Endothelial cell of umbilical vein (primary cell): ENCODE data around the gene NID2. TPM values are rescaled to one million over a fixed set of nuclear protein-coding genes. Genes with fewer than 3 reads are reported as not detected.
A peak's percentile ranks its signal among the peaks of the same experiment; 100 is the strongest.

Experiments
- BruUV-seq: library from RNA; stranded (reverse); fragments of 400-500 nt; replicated peaks from 2 replicates; lab custom pipeline; 2021; lab: Mats Ljungman, UMichigan
- CTCF ChIA-PET: fragments of 300-600, 350-600 bp; sonication (Branson Sonifier 250); formaldehyde crosslinking; loops from one replicate; lab custom pipeline; 2021; ENCODE audit warnings: antibody characterized with exemption, inconsistent platforms; lab: Charles Lee
- POLR2A ChIA-PET: fragments of 300-600, 350-600 bp; sonication (Branson Sonifier 250); formaldehyde crosslinking; loops from one replicate; lab custom pipeline; 2021; ENCODE audit warnings: antibody characterized with exemption, inconsistent platforms; lab: Charles Lee
- DNase-seq: peaks from one replicate; pipeline ENCODE4 v3.0.0-alpha.2; 2011; ENCODE audit warnings: low read depth, low spot score
- FAIRE-seq: peaks from 2 replicates; lab custom pipeline; 2011; peaks lifted over from hg19 to GRCh38; lab: Jason Lieb, UNC
- H2AFZ ChIP-seq: 2 replicates; pipeline ENCODE4 v1.6.0; 2012; ENCODE audit warnings: low read depth, low read length, control low read depth, inconsistent platforms
- H3K27ac ChIP-seq: 2 replicates; pipeline ENCODE4 v1.5.1; 2011; ENCODE audit warnings: low read depth, mild to moderate bottlenecking, control low read depth, low read length, moderate library complexity; ENCODE audit not compliant: insufficient read depth
- H3K27me3 ChIP-seq, 2 experiments: 2 replicates each; pipeline versions ENCODE4 v1.6.0 to v1.6.1; 2011; ENCODE audit warnings: low read length in 2 of 2, mixed read lengths in 1 of 2; ENCODE audit not compliant: control insufficient read depth in 2 of 2, insufficient read depth in 2 of 2
- H3K36me3 ChIP-seq, 2 experiments: 2 replicates in 1 of 2; 3 replicates in 1 of 2; pipeline ENCODE4 v1.5.1; 2011; ENCODE audit warnings: low read length in 2 of 2, mild to moderate bottlenecking in 1 of 2, moderate library complexity in 1 of 2; ENCODE audit not compliant: control insufficient read depth in 2 of 2, insufficient read depth in 2 of 2; ENCODE audit errors: extremely low read depth in 1 of 2
- H3K4me1 ChIP-seq: 3 replicates; pipeline ENCODE4 v1.5.1; 2011; ENCODE audit warnings: mild to moderate bottlenecking, low read length; ENCODE audit not compliant: control insufficient read depth, insufficient read depth; ENCODE audit errors: extremely low read depth
- H3K4me2 ChIP-seq: 2 replicates; pipeline ENCODE4 v1.6.1; 2011; ENCODE audit warnings: low read length, control low read depth, mixed read lengths; ENCODE audit not compliant: insufficient read depth
- H3K4me3 ChIP-seq, 3 experiments: fragments of 200-600 bp in 1 of 3; sonication (generic), shearing (Covaris generic) in 1 of 3; replicated peaks in 1 of 3; 2 replicates each; pipeline ENCODE4 v1.5.1; 2011 to 2016; ENCODE audit warnings: control low read depth in 3 of 3, low read length in 3 of 3, mild to moderate bottlenecking in 2 of 3, inconsistent platforms in 1 of 3, low read depth in 1 of 3, moderate library complexity in 1 of 3; ENCODE audit not compliant: insufficient read depth in 1 of 3
- H3K79me2 ChIP-seq: 2 replicates; pipeline ENCODE4 v1.6.0; 2012; ENCODE audit warnings: low read length, inconsistent platforms; ENCODE audit not compliant: control insufficient read depth, insufficient read depth
- H3K9ac ChIP-seq: replicated peaks from 2 replicates; pipeline ENCODE3; 2011; ENCODE audit warnings: low read length, control low read depth; ENCODE audit not compliant: insufficient read depth; ENCODE audit errors: extremely low read depth
- H3K9me1 ChIP-seq: replicated peaks from 3 replicates; pipeline ENCODE4 v1.6.0; 2011; ENCODE audit warnings: mild to moderate bottlenecking, low read length; ENCODE audit not compliant: control insufficient read depth, insufficient read depth; ENCODE audit errors: extremely low read depth
- H3K9me3 ChIP-seq: replicated peaks from 2 replicates; pipeline ENCODE4 v1.5.1; 2012; ENCODE audit warnings: low read length, inconsistent platforms; ENCODE audit not compliant: control insufficient read depth, insufficient read depth
- H4K20me1 ChIP-seq: replicated peaks from 2 replicates; pipeline ENCODE3; 2011; ENCODE audit warnings: mild to moderate bottlenecking, low read length; ENCODE audit not compliant: control insufficient read depth, insufficient read depth; ENCODE audit errors: extremely low read depth
- GATA2 ChIP-seq: IDR thresholded peaks from 2 replicates; pipeline ENCODE4 v1.7.0; 2011; ENCODE audit warnings: low read depth, mild to moderate bottlenecking, moderate library complexity, mixed read lengths, low read length; ENCODE audit not compliant: insufficient read length, insufficient read depth
- JUN ChIP-seq: IDR thresholded peaks from 2 replicates; pipeline ENCODE4 v1.6.1; 2011; ENCODE audit warnings: borderline replicate concordance, low read depth; ENCODE audit not compliant: insufficient read length, insufficient read depth
- MYC ChIP-seq: IDR thresholded peaks from one replicate; pipeline ENCODE4 v1.6.1; 2011; ENCODE audit warnings: mild to moderate bottlenecking, low read depth, low read length
- dilution Hi-C: fragments of 300-500 bp; cut with MboI; formaldehyde crosslinking; loops from one replicate; pipeline ENCODE4 v1.15.0; 2019; ENCODE audit warnings: low sequenced_read_pairs; ENCODE audit not compliant: extremely low pct_ligation_motif_present
- intact Hi-C: fragments of 100-400 bp; cut with micrococcal nuclease; formaldehyde crosslinking; loops from one replicate; pipeline ENCODE4 v1.10.0; 2022
- polyA plus RNA-seq, 4 experiments: library from polyadenylated mRNA; depleted of rRNA in 3 of 4; stranded (reverse) in 3 of 4; unstranded in 1 of 4; fragments of >200 nt; gene quantifications; 2 replicates each; pipeline versions ENCODE4 v1.2.1 to v1.2.3, GENCODE V29; 2011 to 2012; ENCODE audit warnings: missing spikeins in 1 of 4
- total RNA-seq: library from RNA; stranded (reverse); gene quantifications from 2 replicates; pipeline ENCODE4 v1.2.3, GENCODE V29; 2021

NID2 gene
- total and polyA plus RNA-seq, 2 donors (not counting 3 experiments of a cell fraction or from before 2014, with no cell fraction given), result 22.5 to 56.7 TPM

DNA sequence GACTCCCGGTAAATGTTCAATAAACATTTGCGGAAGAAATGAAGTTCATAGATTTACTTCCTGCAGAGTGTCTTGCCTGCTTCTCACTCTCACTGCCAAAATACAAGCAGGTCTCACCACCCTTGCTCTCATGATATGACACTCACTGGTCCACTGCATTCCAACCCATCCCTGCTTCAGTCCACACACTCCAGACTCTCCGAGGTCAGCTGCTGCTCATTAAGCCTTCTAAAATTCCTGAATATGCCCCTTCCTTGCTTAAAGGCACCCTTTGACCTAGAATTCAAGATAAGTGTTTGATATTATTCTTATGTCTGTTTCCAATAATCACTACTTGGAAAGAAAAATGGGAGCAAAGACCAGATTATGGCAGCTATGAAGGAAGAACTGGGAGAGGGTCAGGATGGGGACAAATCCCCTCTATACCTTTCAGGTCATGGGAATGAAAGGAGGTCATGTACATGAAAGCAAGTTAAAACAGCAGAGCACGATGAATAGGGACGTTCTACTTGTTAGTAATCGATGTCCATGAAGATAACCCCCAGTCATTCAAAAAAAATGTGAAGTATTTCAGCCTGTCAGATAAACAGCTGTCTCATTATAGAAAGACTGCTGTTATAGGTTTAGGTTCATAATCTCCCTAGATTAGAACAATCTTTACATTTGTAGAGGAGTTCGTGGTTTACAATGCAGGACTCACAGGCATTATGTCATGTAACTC, 10.5 kb upstream of the NID2 start:
- Histone ChIP-seq H2AFZ (peak overlapping the region; percentile 20), H3K9me1 (no peaks in the 10 kb centered on the region), H3K79me2 (no peaks in the 10 kb centered on the region), H3K27ac (peak overlapping the region; percentile 35), H3K4me2 (peak overlapping the region; percentile 28), H3K27me3 (no peaks in the 10 kb centered on the region), H4K20me1 (no peaks in the 10 kb centered on the region), H3K9me3 (no peaks in the 10 kb centered on the region), H3K4me1 (peaks cover 51% of the 10 kb centered on the region), H3K36me3 (no peaks in the 10 kb centered on the region), H3K9ac (peak overlapping the region; percentile 13), H3K4me3 (no peak overlapping the region)
- ChIA-PET POLR2A (no interaction called here), CTCF (interaction anchor here (4.5 kb wide), 1 partner anchor 8 kb away, joined by 34 read pairs; no protein-coding TSS in a partner anchor)
- intact Hi-C loops, result loop anchor here (2.0 kb wide), 1 partner anchor 51 kb away; no protein-coding TSS in a partner anchor
- TF ChIP-seq GATA2 (peak; percentile 84), JUN (no peak)
- BruUV-seq, result no TSS peak
- DNase-seq, result peak; percentile 20
- dilution Hi-C loops, result no loop called here
- FAIRE-seq, result no peak

DNA sequence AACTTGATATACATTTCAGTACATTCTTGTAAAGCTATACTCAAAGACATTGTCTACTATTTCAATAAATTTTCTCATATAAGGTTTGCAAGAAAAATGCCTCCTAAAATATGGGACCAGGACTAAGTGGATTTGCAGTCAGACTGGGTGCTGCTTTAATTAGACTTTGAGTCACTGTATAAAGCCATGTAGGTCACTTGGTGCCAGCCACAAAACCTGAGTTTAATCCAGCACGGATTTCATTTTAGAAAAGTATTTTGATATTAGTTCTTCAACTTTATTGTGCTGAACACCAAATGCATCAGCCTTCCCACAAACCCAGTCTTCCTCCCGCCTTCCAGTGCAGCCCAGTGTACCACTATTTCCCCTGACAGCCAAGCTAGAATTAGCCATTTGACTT, 9.9 kb upstream of the NID2 start:
- H2AFZ ChIP-seq, result peak overlapping the region; percentile 20
- no peaks in the 10 kb centered on the region for H3K27me3 ChIP-seq
- BruUV-seq, result no TSS peak
- ChIA-PET POLR2A (no interaction called here), CTCF (interaction anchor here (4.5 kb wide), 1 partner anchor 7 kb away, joined by 34 read pairs; no protein-coding TSS in a partner anchor)
- H3K79me2 ChIP-seq, result no peaks in the 10 kb centered on the region
- no peak overlapping the region for H3K4me3 ChIP-seq
- dilution Hi-C loops (no loop called here), intact Hi-C loops (loop anchor here (2.0 kb wide), 1 partner anchor 52 kb away; no protein-coding TSS in a partner anchor)
- H3K9me3 ChIP-seq, result no peaks in the 10 kb centered on the region
- TF ChIP-seq GATA2 (no peak), MYC (no peak)
- no peaks in the 10 kb centered on the region for H4K20me1 ChIP-seq
- DNase-seq (no peak), FAIRE-seq (no peak)
- no peak overlapping the region for H3K9ac ChIP-seq
- H3K36me3 ChIP-seq, result no peaks in the 10 kb centered on the region
- peaks cover 51% of the 10 kb centered on the region for H3K4me1 ChIP-seq
- H3K4me2 ChIP-seq, result peak overlapping the region; percentile 10
- no peaks in the 10 kb centered on the region for H3K9me1 ChIP-seq
- peak overlapping the region; percentile 58 for H3K27ac ChIP-seq
